Thyroid gland (tissue), 4 donors: ENCODE data around the gene RASGRF2. TPM values are rescaled to one million over a fixed set of nuclear protein-coding genes. Genes with fewer than 3 reads are reported as not detected.

Experiments used
- DNase-seq, 2 donors: peaks; one replicate each; pipeline ENCODE4 v3.0.0-alpha.2; 2019
- H3K27ac ChIP-seq, 3 donors: fragments of 200-600 bp; sonication (generic); 1 replicate in 2 of 3; 2 replicates in 1 of 3; pipeline ENCODE4 v1.5.1; 2016 to 2019; ENCODE audit warnings: mild to moderate bottlenecking in 1 of 3, moderate library complexity in 1 of 3
- H3K27me3 ChIP-seq: fragments of 200-600 bp; sonication (generic); one replicate; pipeline ENCODE4 v1.5.1; 2019
- H3K36me3 ChIP-seq, 2 donors: fragments of 200-600 bp; sonication (generic); one replicate each; pipeline ENCODE4 v1.5.1; 2016 to 2019
- H3K4me1 ChIP-seq, 2 donors: fragments of 200-600 bp; sonication (generic); one replicate each; pipeline ENCODE4 v1.5.1; 2017 to 2019
- H3K4me3 ChIP-seq, 3 donors: fragments of 200-600 bp; sonication (generic); replicated peaks in 1 of 3; 1 replicate in 2 of 3; 2 replicates in 1 of 3; pipeline ENCODE4 v1.5.1; 2016; ENCODE audit warnings: mild to moderate bottlenecking in 1 of 3
- H3K9me3 ChIP-seq: fragments of 200-600 bp; sonication (generic); one replicate; pipeline ENCODE4 v1.5.1; 2017
- CTCF ChIP-seq, 6 experiments: fragments of 200-600 bp in 3 of 6; fragments of 450-650 bp in 3 of 6; sonication (generic) in 3 of 6; IDR thresholded peaks; one replicate each; pipeline ENCODE4 v1.5.1; 2016 to 2019; ENCODE audit warnings: antibody characterized with exemption in 6 of 6, mild to moderate bottlenecking in 2 of 6, inconsistent platforms in 1 of 6, moderate library complexity in 1 of 6
- POLR2A ChIP-seq, 2 donors: fragments of 450-650 bp; IDR thresholded peaks; one replicate each; pipeline ENCODE4 v1.6.1; 2017; ENCODE audit warnings: antibody characterized with exemption in 2 of 2, mild to moderate bottlenecking in 2 of 2, moderate library complexity in 1 of 2
- WGBS, 2 donors: methylation state at CpG; one replicate each; pipeline ENCODE4 v1.1.5; 2017; 5-methylcytosine and 5-hydroxymethylcytosine counted together
- intact Hi-C: fragments of 100-400 bp; cut with DNase I; formaldehyde crosslinking; loops from one replicate; pipeline ENCODE4 v1.15.1; 2023
- total RNA-seq, 4 donors: library from RNA; depleted of rRNA; stranded (reverse); fragments of >200 nt; gene quantifications; one replicate each; pipeline ENCODE4 v1.2.3, GENCODE V29; 2016

RASGRF2 gene
- total RNA-seq, 4 donors from 2014 or later: 9.2 to 18.8 (median 14.8) TPM

GRCh38 chr5:80919678-80920196, 40.4 kb upstream of the RASGRF2 start:
- intact Hi-C loops: no loop called here
- no peak overlapping the region for H3K4me3 ChIP-seq
- 85 to 92% methylated on average over 6 of the region's 6 CpGs for WGBS, 2 donors

GRCh38 chr5:80920333-80920732, 39.8 kb upstream of the RASGRF2 start:
- no peaks in the 10 kb centered on the region for H3K27me3 ChIP-seq
- no peaks in the 10 kb centered on the region for H3K4me1 ChIP-seq
- no peak for DNase-seq
- TF ChIP-seq POLR2A (IDR thresholded peaks at IDR 0.05): no peak
- no peak for TF ChIP-seq CTCF (IDR thresholded peaks at IDR 0.05)
- no peaks in the 10 kb centered on the region for H3K36me3 ChIP-seq
- H3K4me3 ChIP-seq: no peak overlapping the region
- H3K9me3 ChIP-seq: no peaks in the 10 kb centered on the region
- intact Hi-C loops: no loop called here
- no peak overlapping the region for H3K27ac ChIP-seq

More at GRCh38 chr5:80919678-80920196, 40.4 kb upstream of the RASGRF2 start:
- H3K27me3 ChIP-seq: no peaks in the 10 kb centered on the region
- TF ChIP-seq POLR2A (IDR thresholded peaks at IDR 0.05): no peak
- TF ChIP-seq CTCF (IDR thresholded peaks at IDR 0.05): no peak
- no peaks in the 10 kb centered on the region for H3K4me1 ChIP-seq
- H3K36me3 ChIP-seq: no peaks in the 10 kb centered on the region
- H3K9me3 ChIP-seq: no peaks in the 10 kb centered on the region
- DNase-seq: no peak
- H3K27ac ChIP-seq: no peak overlapping the region

GRCh38 chr5:80921026-80921425, 39.1 kb upstream of the RASGRF2 start:
- H3K4me1 ChIP-seq: no peaks in the 10 kb centered on the region
- no peaks in the 10 kb centered on the region for H3K27me3 ChIP-seq
- intact Hi-C loops: no loop called here
- no peak overlapping the region for H3K27ac ChIP-seq
- TF ChIP-seq CTCF (IDR thresholded peaks at IDR 0.05): no peak
- H3K36me3 ChIP-seq: no peaks in the 10 kb centered on the region
- no peaks in the 10 kb centered on the region for H3K9me3 ChIP-seq
- H3K4me3 ChIP-seq: no peak overlapping the region
- no peak for DNase-seq

GRCh38 chr5:80925931-80926330, 34.2 kb upstream of the RASGRF2 start:
- no peak overlapping the region for H3K4me3 ChIP-seq

GRCh38 chr5:80926536-80926935, 33.6 kb upstream of the RASGRF2 start:
- H3K27me3 ChIP-seq: no peaks in the 10 kb centered on the region
- H3K4me1 ChIP-seq: no peaks in the 10 kb centered on the region
- intact Hi-C loops: no loop called here
- H3K36me3 ChIP-seq: no peaks in the 10 kb centered on the region
- H3K9me3 ChIP-seq: no peaks in the 10 kb centered on the region
- no peak for DNase-seq
- 91 to 96% methylated on average over 1 of the region's 1 CpG for WGBS, 2 donors
- TF ChIP-seq POLR2A (IDR thresholded peaks at IDR 0.05) (no peak), CTCF (IDR thresholded peaks at IDR 0.05) (no peak)
- no peak overlapping the region for H3K4me3 ChIP-seq
- no peak overlapping the region for H3K27ac ChIP-seq

More at GRCh38 chr5:80925931-80926330, 34.2 kb upstream of the RASGRF2 start:
- no peak for TF ChIP-seq CTCF (IDR thresholded peaks at IDR 0.05)
- TF ChIP-seq POLR2A (IDR thresholded peaks at IDR 0.05): no peak
- WGBS, 2 donors: 96 to 100% methylated on average over 1 of the region's 1 CpG
- no peak for DNase-seq
- H3K27ac ChIP-seq: no peak overlapping the region
- H3K9me3 ChIP-seq: no peaks in the 10 kb centered on the region
- intact Hi-C loops: no loop called here
- no peaks in the 10 kb centered on the region for H3K4me1 ChIP-seq
- no peaks in the 10 kb centered on the region for H3K36me3 ChIP-seq
- no peaks in the 10 kb centered on the region for H3K27me3 ChIP-seq
